ENCODE data around the gene SLC22A14.

- TF ChIP-seq EGR1 (IDR thresholded peaks at IDR 0.05; ENCODE audit: low read depth) (no peak), CTCF (IDR thresholded peaks at IDR 0.05 in 2 of 3, conservative IDR thresholded peaks at IDR 0.05 in 1 of 3; ENCODE audit: borderline replicate concordance in 1 of 3, insufficient read depth in 1 of 3, low read depth in 2 of 3, low read length in 2 of 3) (no peak), POLR2A (IDR thresholded peaks at IDR 0.05; ENCODE audit: borderline replicate concordance, extremely low read depth, insufficient read depth, insufficient read length) (no peak), ZNF274 (IDR thresholded peaks at IDR 0.05; ENCODE audit: low read depth, low read length) (no peak), ELF1 (IDR thresholded peaks at IDR 0.05; ENCODE audit: borderline replicate concordance, low read depth) (no peak), JUND (IDR thresholded peaks at IDR 0.05) (no peak), FOSL1 (IDR thresholded peaks at IDR 0.05; ENCODE audit: low read depth) (no peak), POLR2AphosphoS5 (IDR thresholded peaks at IDR 0.05; ENCODE audit: low read depth, low read length) (no peak)
Measured at GRCh38 chr3:38364721-38365400, 82.8 kb downstream of the SLC22A14 start.
